ENCODE data around the gene DAAM2. TPM values are rescaled to one million over a fixed set of nuclear protein-coding genes. Genes with fewer than 3 reads are reported as not detected.

The DAAM2 gene
- total and polyA plus RNA-seq, 2 of the 8 experiments (the other 6 are each of a cell fraction or from before 2014, with no cell fraction given) = 1.5 to 2.9 TPM

- POLR2A ChIA-PET (ENCODE audit: partially characterized antibody) = no interaction called here
- no peaks in the 10 kb centered on the region for H3K4me1 ChIP-seq (replicated peaks in 1 of 4; ENCODE audit: control insufficient read depth in 3 of 4, insufficient read depth in 4 of 4, low read length in 3 of 4)
- H2BK12ac ChIP-seq (ENCODE audit: low read depth, low read length) = no peak overlapping the region
- no peak overlapping the region for H2BK20ac ChIP-seq (ENCODE audit: low read length)
- H3K4ac ChIP-seq (replicated peaks; ENCODE audit: insufficient read length, low read depth, low read length) = no peak overlapping the region
- H4K91ac ChIP-seq (replicated peaks; ENCODE audit: insufficient read length, low read length) = no peak overlapping the region
- H3K23me2 ChIP-seq (ENCODE audit: low read depth, low read length) = no peaks in the 10 kb centered on the region
- H3K9ac ChIP-seq (replicated peaks in 1 of 4; ENCODE audit: extremely low read depth in 1 of 4, low read depth in 3 of 4, low read length in 3 of 4) = no peak overlapping the region; a peak in 1 of 7 replicates
- no peak overlapping the region for H3K4me3 ChIP-seq (ENCODE audit: extremely low read depth in 1 of 4, insufficient read depth in 2 of 4, low read depth in 3 of 4, low read length in 4 of 4)
- FAIRE-seq = no peak
- DNase-seq (ENCODE audit: low read depth in 1 of 2, low spot score in 2 of 2) = no peak
- no peaks in the 10 kb centered on the region for H3K9me3 ChIP-seq (ENCODE audit: insufficient read depth in 2 of 2, low read depth in 1 of 2, low read length in 1 of 2)
- H4K5ac ChIP-seq (ENCODE audit: insufficient read length, low read depth, low read length) = no peak overlapping the region
- no peak overlapping the region for H3K14ac ChIP-seq (ENCODE audit: insufficient read length)
- H3K36me3 ChIP-seq (ENCODE audit: control insufficient read depth in 2 of 4, insufficient read depth in 4 of 4, low read length in 3 of 4) = no peaks in the 10 kb centered on the region
- H3K27ac ChIP-seq (ENCODE audit: low read depth, low read length) = no peak overlapping the region
- no peak for TF ChIP-seq JUND (IDR thresholded peaks at IDR 0.05; ENCODE audit: low read length)
- no peak for TF ChIP-seq NRF1 (IDR thresholded peaks at IDR 0.05; ENCODE audit: low read depth, low read length)
- no peak for TF ChIP-seq ASH2L (IDR thresholded peaks at IDR 0.05; ENCODE audit: low read length)
- TF ChIP-seq CTCF (IDR thresholded peaks at IDR 0.05; ENCODE audit: control extremely low read depth in 1 of 3, insufficient read depth in 1 of 3, low read depth in 1 of 3, low read length in 3 of 3) = no peak
- TF ChIP-seq RFX5 (IDR thresholded peaks at IDR 0.05; ENCODE audit: borderline replicate concordance, low read depth, low read length) = no peak
- TF ChIP-seq MAX (IDR thresholded peaks at IDR 0.05) = no peak
- TF ChIP-seq TBP (IDR thresholded peaks at IDR 0.05; ENCODE audit: low read depth, low read length) = no peak
- no peak for TF ChIP-seq RBBP5 (IDR thresholded peaks at IDR 0.05; ENCODE audit: borderline replicate concordance, low read depth, low read length)
- H2AFZ ChIP-seq (ENCODE audit: low read length) = no peak overlapping the region
- 90% methylated on average over 5 of the region's 5 CpGs; no CpG with 5 or more reads in 1 of the 2 experiments for WGBS, 2 experiments (ENCODE audit: extremely low coverage in 1 of 2, insufficient coverage in 1 of 2, insufficient read length in 1 of 2, insufficient replicate concordance in 2 of 2, low coverage in 1 of 2, low lambda C conversion rate in 2 of 2, missing lambda C conversion rate in 1 of 2)
- no peak overlapping the region for H2BK15ac ChIP-seq (ENCODE audit: low read length)
- H4K8ac ChIP-seq (ENCODE audit: extremely low read depth, insufficient read depth, low read length) = no peak overlapping the region
- H2BK120ac ChIP-seq (replicated peaks; ENCODE audit: low read depth, low read length) = no peak overlapping the region
- no peak overlapping the region for H2AK5ac ChIP-seq (ENCODE audit: low read depth, low read length)
- CTCF ChIA-PET (ENCODE audit: partially characterized antibody) = interaction anchor here (0.7 to 1.6 kb wide), 4 partner anchors 36 to 574 kb away, joined by 3 read pairs; no protein-coding TSS in a partner anchor
- H3K79me2 ChIP-seq (ENCODE audit: control insufficient read depth in 1 of 2, insufficient read depth in 2 of 2, low read length in 2 of 2) = no peaks in the 10 kb centered on the region
- no peaks in the 10 kb centered on the region for H4K20me1 ChIP-seq (replicated peaks in 1 of 2; ENCODE audit: control insufficient read depth in 1 of 2, insufficient read depth in 2 of 2, low read length in 2 of 2)
- H3K18ac ChIP-seq (ENCODE audit: extremely low read depth, low read length) = no peak overlapping the region
- H3K56ac ChIP-seq (replicated peaks; ENCODE audit: insufficient read length, low read depth, low read length) = no peak overlapping the region
- H2BK5ac ChIP-seq (ENCODE audit: low read depth, low read length) = no peak overlapping the region
- H3K23ac ChIP-seq (ENCODE audit: insufficient read length) = no peak overlapping the region
- peaks cover 0 to 1% (median 0%) of the 10 kb centered on the region in 4 experiments; a peak in 1 of 7 replicates for H3K27me3 ChIP-seq (replicated peaks in 1 of 4; ENCODE audit: control insufficient read depth in 3 of 4, extremely low read depth in 1 of 4, insufficient read depth in 3 of 4, low read length in 3 of 4)
- H3K79me1 ChIP-seq (ENCODE audit: low read depth, low read length) = no peaks in the 10 kb centered on the region
- no peak overlapping the region for H3K4me2 ChIP-seq (ENCODE audit: insufficient read depth in 1 of 2, low read depth in 2 of 2, low read length in 2 of 2)
These were observed 37.6 kb upstream of the DAAM2 start for GRCh38 chr6:39754514-39755115.
